ENCODE data around the gene CSH1. TPM values are rescaled to one million over a fixed set of nuclear protein-coding genes. Genes with fewer than 3 reads are reported as not detected.
"Not testable (repeated sequence)": the region's sequence is repeated elsewhere in the genome, so short reads cannot be mapped to it uniquely, and the experiment has no call there.

Gene CSH1
- total and polyA plus RNA-seq, 7 experiments from 2014 or later, result 8.2 to 11.3 TPM; not detected in 5

GRCh38 chr17:63878413-63878812, 18.0 kb downstream of the CSH1 start:
- H3K9me3 ChIP-seq (ENCODE audit: control insufficient read depth in 2 of 3, low read length in 3 of 3); H3K36me3 Mint-ChIP-seq; H3K4me3 ChIP-seq (ENCODE audit: low read length); intact Hi-C loops (cut with micrococcal nuclease); H3K27ac Mint-ChIP-seq; H3K27me3 ChIP-seq (ENCODE audit: control insufficient read depth in 2 of 2, insufficient read depth in 2 of 2, low read length in 2 of 2); DNase-seq; ATAC-seq; H3K27me3 Mint-ChIP-seq; H3K27ac ChIP-seq (ENCODE audit: low read depth, low read length); POLR2A ChIA-PET; H3K4me1 Mint-ChIP-seq; H3K4me1 ChIP-seq (ENCODE audit: control insufficient read depth in 2 of 2, insufficient read depth in 2 of 2, low read length in 2 of 2); H3K9me3 Mint-ChIP-seq; H3K36me3 ChIP-seq (ENCODE audit: control insufficient read depth in 2 of 3, insufficient read depth in 3 of 3, low read length in 3 of 3); H3K4me3 Mint-ChIP-seq: not testable (repeated sequence)
- CTCF ChIA-PET, result interaction anchor here (0.6 kb wide), 1 partner anchor 292 kb away, joined by 3 read pairs; no protein-coding TSS in a partner anchor

DNA sequence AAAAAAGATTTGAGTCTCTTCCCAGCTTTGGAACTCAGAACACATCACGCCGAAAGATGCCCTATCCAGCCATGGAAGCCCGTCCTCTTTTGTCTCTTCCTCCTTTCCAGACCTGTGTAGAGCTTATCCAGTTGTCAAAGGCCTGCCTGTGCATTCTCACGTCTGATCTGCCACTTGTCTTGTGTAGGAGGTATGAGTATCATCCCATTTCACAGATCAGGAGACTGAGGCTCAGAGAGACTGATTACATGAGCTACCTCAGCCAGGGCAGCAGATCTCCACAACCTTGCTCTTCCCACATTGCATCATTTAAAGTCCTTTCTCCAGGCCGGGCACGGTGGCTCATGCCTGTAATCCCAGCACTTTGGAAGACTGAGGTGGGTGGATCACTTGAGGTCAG, 21.7 kb downstream of the CSH1 start:
- intact Hi-C loops (cut with micrococcal nuclease); H3K27me3 Mint-ChIP-seq; H3K4me3 ChIP-seq (ENCODE audit: low read length); H3K4me1 ChIP-seq (ENCODE audit: control insufficient read depth in 2 of 2, insufficient read depth in 2 of 2, low read length in 2 of 2); H3K36me3 ChIP-seq (ENCODE audit: control insufficient read depth in 2 of 3, insufficient read depth in 3 of 3, low read length in 3 of 3); H3K27ac Mint-ChIP-seq; POLR2A ChIA-PET; DNase-seq; H3K4me1 Mint-ChIP-seq; H3K27me3 ChIP-seq (ENCODE audit: control insufficient read depth in 2 of 2, insufficient read depth in 2 of 2, low read length in 2 of 2); H3K36me3 Mint-ChIP-seq; H3K27ac ChIP-seq (ENCODE audit: low read depth, low read length); ATAC-seq; H3K4me3 Mint-ChIP-seq; H3K9me3 ChIP-seq (ENCODE audit: control insufficient read depth in 2 of 3, low read length in 3 of 3); H3K9me3 Mint-ChIP-seq: not testable (repeated sequence)
- CTCF ChIA-PET, result interaction anchor here (0.6 kb wide), 1 partner anchor 17 kb away, joined by 3 read pairs; no protein-coding TSS in a partner anchor

DNA sequence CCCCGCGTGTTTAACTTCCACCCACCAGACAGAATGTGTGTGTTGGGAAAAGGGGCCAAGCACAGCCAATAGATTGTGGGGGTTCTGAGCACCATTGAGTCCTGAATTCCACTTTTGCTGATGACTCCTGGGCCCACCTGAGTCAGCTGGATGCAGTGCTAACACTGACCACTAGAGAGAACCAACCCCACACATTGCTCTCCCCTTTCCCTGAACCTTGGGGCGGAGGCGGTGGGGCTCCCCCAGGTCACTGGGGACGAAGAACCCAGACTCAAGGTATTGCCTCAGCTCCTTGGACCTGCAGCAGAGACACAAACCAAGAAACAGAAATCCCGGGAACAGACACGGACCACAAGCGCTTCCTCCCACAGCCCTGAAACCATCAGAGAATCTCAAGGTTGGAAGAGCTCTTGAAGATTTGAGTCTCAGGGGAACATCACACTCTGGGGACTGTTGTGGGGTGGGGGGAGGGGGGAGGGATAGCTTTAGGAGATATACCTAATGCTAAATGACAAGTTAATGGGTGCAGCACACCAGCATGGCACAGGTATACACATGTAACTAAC, 22.2 kb downstream of the CSH1 start:
- H3K9me3 ChIP-seq (ENCODE audit: control insufficient read depth in 2 of 3, low read length in 3 of 3); H3K9me3 Mint-ChIP-seq; DNase-seq; H3K4me3 Mint-ChIP-seq; H3K27ac Mint-ChIP-seq; intact Hi-C loops (cut with micrococcal nuclease); H3K27me3 ChIP-seq (ENCODE audit: control insufficient read depth in 2 of 2, insufficient read depth in 2 of 2, low read length in 2 of 2); H3K36me3 ChIP-seq (ENCODE audit: control insufficient read depth in 2 of 3, insufficient read depth in 3 of 3, low read length in 3 of 3); H3K4me1 ChIP-seq (ENCODE audit: control insufficient read depth in 2 of 2, insufficient read depth in 2 of 2, low read length in 2 of 2); H3K27ac ChIP-seq (ENCODE audit: low read depth, low read length); H3K4me1 Mint-ChIP-seq; POLR2A ChIA-PET; H3K36me3 Mint-ChIP-seq; ATAC-seq; H3K4me3 ChIP-seq (ENCODE audit: low read length): not testable (repeated sequence)
- CTCF ChIA-PET, result interaction anchor here (0.6 kb wide), 1 partner anchor 16 kb away, joined by 3 read pairs; no protein-coding TSS in a partner anchor
- H3K27me3 Mint-ChIP-seq, result peaks cover 0 to 14% (median 0%) of the 10 kb centered on the region in 5 donors

GRCh38 chr17:63873577-63873976, 22.8 kb downstream of the CSH1 start, which contains the start of gene CSH2:
TSS of gene CSH2 (minus strand) at chr17:63873677. CDS start at chr17:63873614, 63 bp downstream.
- H3K27me3 ChIP-seq (ENCODE audit: control insufficient read depth in 2 of 2, insufficient read depth in 2 of 2, low read length in 2 of 2); H3K27ac Mint-ChIP-seq; H3K4me1 ChIP-seq (ENCODE audit: control insufficient read depth in 2 of 2, insufficient read depth in 2 of 2, low read length in 2 of 2); H3K36me3 ChIP-seq (ENCODE audit: control insufficient read depth in 2 of 3, insufficient read depth in 3 of 3, low read length in 3 of 3); ATAC-seq; H3K27ac ChIP-seq (ENCODE audit: low read depth, low read length); H3K4me3 ChIP-seq (ENCODE audit: low read length); H3K36me3 Mint-ChIP-seq; DNase-seq; H3K9me3 ChIP-seq (ENCODE audit: control insufficient read depth in 2 of 3, low read length in 3 of 3); POLR2A ChIA-PET; H3K4me1 Mint-ChIP-seq; intact Hi-C loops (cut with micrococcal nuclease); CTCF ChIA-PET; H3K4me3 Mint-ChIP-seq; H3K9me3 Mint-ChIP-seq: not testable (repeated sequence)
- H3K27me3 Mint-ChIP-seq, result peaks cover 0 to 14% (median 0%) of the 10 kb centered on the region in 5 donors

DNA sequence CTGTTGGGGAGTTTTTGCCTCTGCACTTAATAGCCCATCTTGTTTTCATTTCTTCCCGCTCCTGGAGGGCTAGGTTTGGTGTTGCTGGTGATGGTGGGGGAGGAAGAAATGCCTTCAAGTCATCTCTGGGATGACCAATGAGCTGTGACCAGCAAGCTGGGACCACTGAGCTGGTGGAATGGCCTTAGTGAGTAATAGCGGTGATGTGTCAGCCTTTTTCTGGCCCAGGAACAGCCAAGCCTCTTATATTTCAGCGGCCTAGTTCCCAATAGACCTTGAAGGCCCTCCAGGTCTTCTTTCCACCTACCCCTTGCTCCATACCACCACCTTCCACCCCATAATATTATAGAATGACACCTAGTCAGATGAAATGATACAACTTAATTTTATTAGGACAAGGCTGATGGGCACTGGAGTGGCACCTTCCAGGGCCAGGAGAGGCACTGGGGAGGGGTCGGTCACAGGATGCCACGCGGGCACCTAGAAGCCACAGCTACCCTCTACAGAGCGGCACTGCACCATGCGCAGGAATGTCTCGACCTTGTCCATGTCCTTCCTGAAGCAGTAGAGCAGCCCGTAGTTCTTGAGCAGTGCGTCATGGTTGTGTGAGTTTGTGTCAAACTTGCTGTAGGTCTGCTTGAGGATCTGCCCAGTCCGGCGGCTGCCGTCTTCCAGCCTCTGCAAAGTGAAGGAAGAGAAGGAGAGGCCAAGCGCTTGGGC, 24.6 kb downstream of the CSH1 start:
- H3K27ac ChIP-seq (ENCODE audit: low read depth, low read length); POLR2A ChIA-PET; H3K36me3 Mint-ChIP-seq; DNase-seq; H3K4me3 Mint-ChIP-seq; intact Hi-C loops (cut with micrococcal nuclease); H3K36me3 ChIP-seq (ENCODE audit: control insufficient read depth in 2 of 3, insufficient read depth in 3 of 3, low read length in 3 of 3); ATAC-seq; H3K9me3 ChIP-seq (ENCODE audit: control insufficient read depth in 2 of 3, low read length in 3 of 3); H3K27ac Mint-ChIP-seq; CTCF ChIA-PET; H3K9me3 Mint-ChIP-seq; H3K4me1 ChIP-seq (ENCODE audit: control insufficient read depth in 2 of 2, insufficient read depth in 2 of 2, low read length in 2 of 2); H3K27me3 ChIP-seq (ENCODE audit: control insufficient read depth in 2 of 2, insufficient read depth in 2 of 2, low read length in 2 of 2); H3K4me3 ChIP-seq (ENCODE audit: low read length); H3K4me1 Mint-ChIP-seq: not testable (repeated sequence)
- H3K27me3 Mint-ChIP-seq, result peaks cover 0 to 14% (median 0%) of the 10 kb centered on the region in 5 donors

GRCh38 chr17:63870292-63870665, 26.1 kb downstream of the CSH1 start:
- H3K4me3 ChIP-seq (ENCODE audit: low read length); CTCF ChIA-PET; H3K4me3 Mint-ChIP-seq; DNase-seq; H3K4me1 ChIP-seq (ENCODE audit: control insufficient read depth in 2 of 2, insufficient read depth in 2 of 2, low read length in 2 of 2); H3K27ac Mint-ChIP-seq; intact Hi-C loops (cut with micrococcal nuclease); POLR2A ChIA-PET; H3K9me3 Mint-ChIP-seq; H3K9me3 ChIP-seq (ENCODE audit: control insufficient read depth in 2 of 3, low read length in 3 of 3); H3K36me3 Mint-ChIP-seq; ATAC-seq; H3K36me3 ChIP-seq (ENCODE audit: control insufficient read depth in 2 of 3, insufficient read depth in 3 of 3, low read length in 3 of 3); H3K27ac ChIP-seq (ENCODE audit: low read depth, low read length); H3K27me3 ChIP-seq (ENCODE audit: control insufficient read depth in 2 of 2, insufficient read depth in 2 of 2, low read length in 2 of 2): not testable (repeated sequence)
- peaks cover 0 to 20% (median 0%) of the 10 kb centered on the region in 5 donors for H3K27me3 Mint-ChIP-seq
- H3K4me1 Mint-ChIP-seq, result peaks cover 0 to 11% (median 5%) of the 10 kb centered on the region in 7 donors

All from naive thymus-derived CD4-positive, alpha-beta T cell (primary cell).